HG02938 (cell line): ENCODE measurements around the gene KLHL9.
"Not testable (repeated sequence)": the region's sequence is repeated elsewhere in the genome, so short reads cannot be mapped to it uniquely, and the experiment has no call there.

Source experiments
- ATAC-seq: cut with Tn5 transposase; IDR thresholded peaks from one replicate; pipeline ENCODE4 v1.9.1; 2021; ENCODE audit warnings: mild to moderate bottlenecking, moderate library complexity; ENCODE audit not compliant: unreplicated experiment

Gene KLHL9, protein sequence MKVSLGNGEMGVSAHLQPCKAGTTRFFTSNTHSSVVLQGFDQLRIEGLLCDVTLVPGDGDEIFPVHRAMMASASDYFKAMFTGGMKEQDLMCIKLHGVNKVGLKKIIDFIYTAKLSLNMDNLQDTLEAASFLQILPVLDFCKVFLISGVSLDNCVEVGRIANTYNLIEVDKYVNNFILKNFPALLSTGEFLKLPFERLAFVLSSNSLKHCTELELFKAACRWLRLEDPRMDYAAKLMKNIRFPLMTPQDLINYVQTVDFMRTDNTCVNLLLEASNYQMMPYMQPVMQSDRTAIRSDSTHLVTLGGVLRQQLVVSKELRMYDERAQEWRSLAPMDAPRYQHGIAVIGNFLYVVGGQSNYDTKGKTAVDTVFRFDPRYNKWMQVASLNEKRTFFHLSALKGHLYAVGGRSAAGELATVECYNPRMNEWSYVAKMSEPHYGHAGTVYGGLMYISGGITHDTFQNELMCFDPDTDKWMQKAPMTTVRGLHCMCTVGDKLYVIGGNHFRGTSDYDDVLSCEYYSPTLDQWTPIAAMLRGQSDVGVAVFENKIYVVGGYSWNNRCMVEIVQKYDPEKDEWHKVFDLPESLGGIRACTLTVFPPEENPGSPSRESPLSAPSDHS

DNA sequence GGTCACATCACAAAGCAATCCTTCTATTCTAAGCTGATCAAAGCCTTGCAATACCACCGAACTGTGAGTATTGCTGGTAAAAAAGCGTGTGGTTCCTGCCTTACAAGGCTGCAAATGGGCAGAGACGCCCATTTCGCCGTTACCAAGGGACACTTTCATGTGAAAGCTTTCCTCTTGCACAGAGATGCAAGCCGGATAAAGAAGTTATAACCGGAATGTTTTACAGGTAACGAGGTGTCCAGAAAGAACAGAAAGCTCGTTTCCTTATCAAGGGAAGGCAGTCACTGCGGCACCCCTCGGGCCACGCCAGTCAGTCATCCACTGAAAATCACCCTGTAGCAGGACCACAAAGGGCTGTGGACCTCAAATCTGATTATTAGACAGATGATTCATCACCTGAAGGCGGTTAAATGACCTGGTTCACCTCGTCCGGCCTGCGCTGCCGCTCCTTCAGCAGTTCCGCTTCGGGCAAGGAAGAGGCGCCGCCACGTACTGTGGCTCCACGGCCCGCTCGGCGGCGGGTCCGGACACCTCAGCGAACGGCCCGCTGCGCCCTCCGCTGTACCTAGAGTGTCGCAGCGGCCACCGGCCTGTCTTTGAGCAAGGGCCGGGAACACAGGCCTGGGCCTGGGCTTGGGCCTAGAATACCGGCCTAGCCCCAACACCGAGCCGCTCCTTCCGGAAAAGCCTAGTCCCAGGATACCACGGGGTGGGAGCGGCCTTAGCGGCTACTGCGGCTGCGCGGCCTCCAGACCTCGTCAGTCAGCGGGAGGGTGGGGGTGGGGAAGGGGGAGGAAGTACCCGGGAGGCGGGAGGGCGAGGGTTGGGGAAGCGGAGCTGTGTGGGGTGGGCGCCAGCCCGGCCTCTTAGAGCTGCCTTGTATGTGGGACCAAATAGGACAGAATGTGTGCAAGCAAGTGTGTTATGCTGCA is at the start of gene KLHL9:
Gene KLHL9 (minus strand): TSS at position 704 of the 932 bp plus-strand sequence. CDS start 545 bp downstream, at position 159.
- peak; percentile 85 for ATAC-seq

GRCh38 chr9:21383627-21384026 is 48.4 kb upstream of the KLHL9 start:
- ATAC-seq: no peak

- ATAC-seq: peak; percentile 99
These were observed 46.5 kb upstream of the KLHL9 start for GRCh38 chr9:21381448-21382339.

GRCh38 chr9:21371467-21371866 is 36.3 kb upstream of the KLHL9 start:
- not testable (repeated sequence) for ATAC-seq

- no peak for ATAC-seq
These were observed 32.8 kb upstream of the KLHL9 start, which contains the start of gene IFNA13 for GRCh38 chr9:21367957-21368356. Gene IFNA13 (minus strand): TSS chr9:21368057. CDS start chr9:21368010, 47 bp downstream.

DNA sequence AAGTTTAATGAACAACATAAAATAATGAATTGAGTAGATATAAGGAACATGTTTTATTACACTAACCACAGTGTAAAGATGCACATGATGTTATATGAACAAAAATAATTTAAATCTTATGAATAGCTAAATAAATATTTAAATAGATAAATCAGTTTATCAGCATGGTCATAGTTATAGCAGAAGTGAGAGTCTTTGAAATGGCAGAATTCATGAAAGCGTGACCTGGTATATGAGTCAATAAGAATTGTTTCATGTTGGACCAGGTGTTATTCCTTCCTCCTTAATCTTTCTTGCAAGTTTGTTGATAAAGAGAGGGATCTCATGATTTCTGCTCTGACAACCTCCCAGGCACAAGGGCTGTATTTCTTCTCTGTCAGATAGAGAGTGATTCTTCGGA is 32.0 kb upstream of the KLHL9 start:
- peak; percentile 95 for ATAC-seq

GRCh38 chr9:21362287-21362686 is 27.1 kb upstream of the KLHL9 start:
- ATAC-seq: no peak

GRCh38 chr9:21357479-21358460 is 22.6 kb upstream of the KLHL9 start:
- peak; percentile 92 for ATAC-seq

DNA sequence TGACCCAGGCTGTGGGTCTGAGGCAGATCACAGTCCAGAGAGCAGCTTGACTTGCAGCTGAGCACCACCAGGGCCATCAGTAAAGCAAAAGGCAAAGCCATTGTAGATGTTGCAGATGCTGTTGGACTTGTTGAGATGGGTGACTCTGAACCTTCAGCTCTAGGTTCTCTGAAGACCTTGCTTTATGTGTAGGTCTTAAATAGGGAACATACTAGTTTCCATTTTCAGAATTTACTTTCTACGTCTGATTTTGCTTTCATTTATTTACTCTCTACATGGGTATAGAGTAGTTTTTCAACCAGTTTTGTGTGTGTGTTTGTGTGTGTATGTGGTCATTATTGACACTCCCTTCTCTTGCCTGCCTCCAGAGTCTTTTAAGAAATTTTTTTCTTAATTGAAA is 15.6 kb upstream of the KLHL9 start, which contains the start of gene IFNA6:
Gene IFNA6 (minus strand): TSS at position 101 of the 400 bp plus-strand sequence. CDS start 0 bp downstream, at position 101.
- no peak for ATAC-seq

DNA sequence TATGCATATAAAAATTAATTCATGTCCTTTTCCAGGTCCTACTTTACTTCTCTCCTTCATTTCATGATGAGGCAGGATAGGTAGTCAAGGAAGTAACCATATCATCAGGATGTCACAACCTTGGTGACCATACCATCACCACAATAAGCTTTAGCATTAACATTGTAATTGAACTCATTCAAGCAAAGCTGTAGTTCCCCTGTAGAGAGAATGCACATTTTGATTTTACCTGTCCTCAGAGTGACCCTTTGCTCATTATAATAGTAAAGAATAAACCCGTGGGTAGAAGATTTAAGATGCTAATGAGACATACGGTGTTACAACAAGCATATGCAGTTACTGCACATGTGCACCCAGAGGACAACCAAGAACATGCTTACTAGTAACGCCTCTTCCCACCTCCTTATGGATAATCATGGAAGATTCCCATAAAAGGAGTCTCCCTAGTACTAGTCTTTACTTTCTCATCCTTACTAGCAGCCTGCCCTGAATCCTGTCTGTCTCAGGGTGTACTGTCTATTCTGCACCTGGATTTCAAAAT is 13.3 kb upstream of the KLHL9 start:
- ATAC-seq: no peak

GRCh38 chr9:21340735-21341134 is 5.5 kb upstream of the KLHL9 start:
- no peak for ATAC-seq

DNA sequence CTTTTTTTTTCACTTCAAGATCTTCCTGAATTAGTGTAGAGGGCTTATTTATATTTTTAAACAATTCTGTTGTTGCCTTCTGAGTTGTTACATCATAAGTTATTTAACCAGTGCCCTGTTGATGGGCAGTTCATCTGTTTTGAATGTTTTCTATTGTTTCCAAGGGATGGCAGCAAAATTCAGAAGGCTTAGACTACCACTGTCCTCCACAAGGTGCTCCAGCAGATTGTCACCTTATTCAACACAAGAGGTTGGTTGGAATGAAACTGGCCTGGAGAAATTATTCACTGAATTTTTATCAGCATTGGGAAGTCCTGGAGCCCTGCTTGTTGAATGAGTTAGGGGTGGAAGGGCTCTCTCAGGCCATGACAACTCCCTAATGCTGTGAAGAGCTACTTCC is 1.3 kb upstream of the KLHL9 start:
- no peak for ATAC-seq

GRCh38 chr9:21333226-21333625 is 2.0 kb downstream of the KLHL9 start:
- ATAC-seq: no peak

GRCh38 chr9:21331676-21332402 is 3.4 kb downstream of the KLHL9 start:
- no peak for ATAC-seq

GRCh38 chr9:21326526-21327139 is 8.6 kb downstream of the KLHL9 start:
- peak; percentile 82 for ATAC-seq

DNA sequence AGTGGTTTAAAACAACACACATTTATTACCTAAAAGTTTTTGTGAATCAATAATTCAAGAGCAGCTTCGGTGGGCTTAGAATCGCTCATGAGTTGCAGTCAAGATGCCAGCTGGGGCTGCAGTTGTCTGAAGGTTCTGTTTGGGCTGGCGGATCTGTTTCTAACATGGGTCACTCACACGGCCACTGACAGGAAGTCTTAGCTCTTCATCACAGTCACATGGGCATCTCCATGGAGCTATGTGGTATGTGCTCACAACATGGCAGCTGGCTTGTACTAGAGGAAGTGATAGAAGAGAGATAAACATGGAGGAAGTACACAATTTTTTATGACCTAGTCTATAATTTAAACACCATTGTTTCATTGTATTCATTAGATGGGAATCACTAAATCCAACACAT is 11.2 kb downstream of the KLHL9 start:
- no peak for ATAC-seq

GRCh38 chr9:21322911-21323461 is 12.2 kb downstream of the KLHL9 start:
- no peak for ATAC-seq
